Smooth muscle cell (in vitro differentiated cells): ENCODE results near the gene B4GALNT1. TPM values are rescaled to one million over a fixed set of nuclear protein-coding genes. Genes with fewer than 3 reads are reported as not detected.

Experiments
- DNase-seq: peaks from one replicate; lab custom pipeline; 2025; ENCODE audit not compliant: unreplicated experiment; lab: John Stamatoyannopoulos, UW
- H2AFZ ChIP-seq: fragments of 200-600 bp; sonication (generic); 2 replicates; pipeline ENCODE4 v1.6.0; 2016; ENCODE audit warnings: antibody characterized with exemption, low read depth, mild to moderate bottlenecking
- H3F3A ChIP-seq: fragments of 200-600 bp; sonication (generic); 2 replicates; pipeline ENCODE4 v1.6.0; 2017; ENCODE audit warnings: antibody characterized with exemption, low read depth
- H3K27ac ChIP-seq: fragments of 200-600 bp; sonication (generic); 2 replicates; pipeline ENCODE4 v1.5.1; 2016; ENCODE audit warnings: low read depth, mild to moderate bottlenecking
- H3K27me3 ChIP-seq: fragments of 200-600 bp; sonication (generic); 2 replicates; pipeline ENCODE4 v1.6.1; 2016; ENCODE audit warnings: low read depth, mild to moderate bottlenecking
- H3K36me3 ChIP-seq: fragments of 200-600 bp; sonication (generic); 2 replicates; pipeline ENCODE4 v1.5.1; 2016; ENCODE audit warnings: low read depth
- H3K4me1 ChIP-seq: fragments of 200-600 bp; sonication (generic); 2 replicates; pipeline ENCODE4 v1.5.1; 2016; ENCODE audit warnings: low read depth
- H3K4me2 ChIP-seq: fragments of 200-600 bp; sonication (generic); 2 replicates; pipeline ENCODE4 v1.6.0; 2016; ENCODE audit warnings: mild to moderate bottlenecking
- H3K4me3 ChIP-seq: fragments of 200-600 bp; sonication (generic); 2 replicates; pipeline ENCODE4 v1.5.1; 2016; ENCODE audit warnings: mild to moderate bottlenecking
- H3K79me2 ChIP-seq: fragments of 200-600 bp; sonication (generic); 2 replicates; pipeline ENCODE4 v1.6.0; 2016; ENCODE audit warnings: low read depth, mild to moderate bottlenecking
- H3K9ac ChIP-seq: fragments of 200-600 bp; sonication (generic); 2 replicates; pipeline ENCODE4 v1.6.0; 2016; ENCODE audit warnings: low read depth
- H3K9me3 ChIP-seq: fragments of 200-600 bp; sonication (generic); replicated peaks from 2 replicates; pipeline ENCODE4 v1.5.1; 2016; ENCODE audit warnings: low read depth
- H4K20me1 ChIP-seq: fragments of 200-600 bp; sonication (generic); 2 replicates; pipeline ENCODE4 v1.6.0; 2016; ENCODE audit warnings: low read depth
- WGBS: methylation state at CpG from one replicate; pipeline ENCODE4 v1.1.7; 2016; ENCODE audit warnings: low lambda C conversion rate; 5-methylcytosine and 5-hydroxymethylcytosine counted together
- polyA plus RNA-seq: library from polyadenylated mRNA; unstranded; fragments of >200 nt; fragmentation: Nextera tagmentation; extraction: Ambion mirVana; gene quantifications from 2 replicates; pipeline ENCODE4 v1.2.1, GENCODE V29; 2016
- total RNA-seq: library from RNA; depleted of rRNA; stranded (reverse); fragments of >200 nt; gene quantifications from 2 replicates; pipeline ENCODE4 v1.2.3, GENCODE V29; 2014
- TF ChIP-seq, protein P1 (sequence below): fragments of 200-600 bp; sonication (generic); IDR thresholded peaks from 2 replicates; pipeline ENCODE4 v1.5.1; 2017; ENCODE audit warnings: borderline replicate concordance, mild to moderate bottlenecking, antibody characterized with exemption; ENCODE audit not compliant: insufficient read depth, poor library complexity, severe bottlenecking

Gene B4GALNT1
- total and polyA plus RNA-seq, 2 experiments from 2014 or later = 1.8 to 5.6 TPM

DNA sequence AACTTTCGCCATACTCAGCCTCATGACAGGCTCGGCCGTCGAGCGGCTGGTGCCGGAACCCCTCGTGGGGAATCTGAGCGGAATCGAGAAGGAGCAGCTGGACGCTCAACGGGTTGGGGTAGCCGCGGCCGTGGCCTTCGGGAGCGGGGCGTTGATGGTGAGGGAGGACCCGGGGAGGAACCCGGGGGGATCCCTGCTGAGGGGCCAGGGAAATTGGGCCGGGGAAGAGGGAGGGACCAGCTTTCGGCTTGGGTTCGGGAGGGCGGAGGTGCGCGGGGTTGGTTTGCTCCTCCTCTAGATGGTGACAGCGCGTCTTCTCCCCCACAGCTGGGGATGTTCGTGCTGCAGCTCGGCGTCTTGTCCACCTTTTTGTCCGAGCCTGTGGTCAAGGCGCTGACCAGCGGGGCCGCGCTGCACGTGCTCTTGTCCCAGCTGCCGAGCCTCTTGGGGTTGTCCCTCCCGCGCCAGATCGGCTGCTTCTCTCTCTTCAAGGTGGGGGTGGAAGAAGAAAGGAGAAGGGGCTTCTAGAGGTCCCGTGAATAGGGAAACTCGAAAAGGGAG lies 12.0 kb downstream of the B4GALNT1 start:
- no peak overlapping the region for H3K9ac ChIP-seq
- H3K4me3 ChIP-seq = peak overlapping the region; percentile 55
- peaks cover 9% of the 10 kb centered on the region for H3F3A ChIP-seq
- H3K79me2 ChIP-seq = no peaks in the 10 kb centered on the region
- no peaks in the 10 kb centered on the region for H3K9me3 ChIP-seq
- peaks cover under 1% of the 10 kb centered on the region for H4K20me1 ChIP-seq
- no peak overlapping the region for H2AFZ ChIP-seq
- H3K36me3 ChIP-seq = no peaks in the 10 kb centered on the region
- DNase-seq = no peak
- TF ChIP-seq, protein P1, sequence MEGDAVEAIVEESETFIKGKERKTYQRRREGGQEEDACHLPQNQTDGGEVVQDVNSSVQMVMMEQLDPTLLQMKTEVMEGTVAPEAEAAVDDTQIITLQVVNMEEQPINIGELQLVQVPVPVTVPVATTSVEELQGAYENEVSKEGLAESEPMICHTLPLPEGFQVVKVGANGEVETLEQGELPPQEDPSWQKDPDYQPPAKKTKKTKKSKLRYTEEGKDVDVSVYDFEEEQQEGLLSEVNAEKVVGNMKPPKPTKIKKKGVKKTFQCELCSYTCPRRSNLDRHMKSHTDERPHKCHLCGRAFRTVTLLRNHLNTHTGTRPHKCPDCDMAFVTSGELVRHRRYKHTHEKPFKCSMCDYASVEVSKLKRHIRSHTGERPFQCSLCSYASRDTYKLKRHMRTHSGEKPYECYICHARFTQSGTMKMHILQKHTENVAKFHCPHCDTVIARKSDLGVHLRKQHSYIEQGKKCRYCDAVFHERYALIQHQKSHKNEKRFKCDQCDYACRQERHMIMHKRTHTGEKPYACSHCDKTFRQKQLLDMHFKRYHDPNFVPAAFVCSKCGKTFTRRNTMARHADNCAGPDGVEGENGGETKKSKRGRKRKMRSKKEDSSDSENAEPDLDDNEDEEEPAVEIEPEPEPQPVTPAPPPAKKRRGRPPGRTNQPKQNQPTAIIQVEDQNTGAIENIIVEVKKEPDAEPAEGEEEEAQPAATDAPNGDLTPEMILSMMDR = no peak
- H3K4me2 ChIP-seq = peak overlapping the region; percentile 98
- H3K27me3 ChIP-seq = peaks cover 85% of the 10 kb centered on the region
- 6% methylated on average over 42 of the region's 42 CpGs for WGBS
- H3K27ac ChIP-seq = no peak overlapping the region
- peaks cover 12% of the 10 kb centered on the region for H3K4me1 ChIP-seq

DNA sequence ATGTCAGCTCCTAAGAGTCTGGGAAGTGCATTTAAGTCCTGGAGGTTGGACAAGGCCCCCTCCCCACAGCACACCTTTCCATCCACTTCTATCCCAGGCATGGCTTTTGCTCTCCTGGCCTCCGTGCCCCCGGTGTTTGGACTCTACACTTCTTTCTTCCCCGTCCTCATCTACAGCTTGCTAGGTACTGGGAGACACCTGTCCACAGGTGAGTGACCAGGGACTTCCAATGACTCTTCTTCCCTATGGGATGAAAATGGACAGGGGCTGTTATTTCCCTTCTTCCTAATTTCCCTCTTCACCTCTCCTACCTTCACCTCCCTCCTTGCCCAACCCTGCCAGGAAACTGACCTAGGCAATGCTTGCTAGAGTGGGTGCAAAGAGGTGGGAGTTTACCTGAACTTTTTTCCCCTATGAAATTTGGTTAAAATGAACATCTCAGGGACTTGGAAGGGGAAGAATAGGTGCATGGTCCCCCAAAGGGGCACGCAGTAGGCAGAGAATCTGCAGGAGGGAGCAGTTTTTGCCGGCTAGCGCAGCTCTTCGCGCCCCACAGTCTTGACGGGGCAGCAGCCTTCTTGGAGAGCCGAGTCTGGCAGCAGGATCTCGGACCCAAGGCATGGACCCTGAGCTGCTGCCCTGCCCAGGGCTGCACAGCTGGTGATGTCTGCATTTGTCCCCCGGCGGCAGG lies 12.6 kb downstream of the B4GALNT1 start:
- H3K27me3 ChIP-seq = peaks cover 79% of the 10 kb centered on the region
- H3K9ac ChIP-seq = no peak overlapping the region
- H3K4me2 ChIP-seq = peak overlapping the region; percentile 98
- peaks cover 12% of the 10 kb centered on the region for H3K4me1 ChIP-seq
- peaks cover 9% of the 10 kb centered on the region for H3F3A ChIP-seq
- peaks cover 4% of the 10 kb centered on the region for H4K20me1 ChIP-seq
- H2AFZ ChIP-seq = no peak overlapping the region
- H3K36me3 ChIP-seq = no peaks in the 10 kb centered on the region
- WGBS = 16% methylated on average over 7 of the region's 13 CpGs
- DNase-seq = no peak
- TF ChIP-seq, protein P1 = no peak
- no peaks in the 10 kb centered on the region for H3K9me3 ChIP-seq
- no peak overlapping the region for H3K4me3 ChIP-seq
- H3K27ac ChIP-seq = no peak overlapping the region
- H3K79me2 ChIP-seq = no peaks in the 10 kb centered on the region

DNA sequence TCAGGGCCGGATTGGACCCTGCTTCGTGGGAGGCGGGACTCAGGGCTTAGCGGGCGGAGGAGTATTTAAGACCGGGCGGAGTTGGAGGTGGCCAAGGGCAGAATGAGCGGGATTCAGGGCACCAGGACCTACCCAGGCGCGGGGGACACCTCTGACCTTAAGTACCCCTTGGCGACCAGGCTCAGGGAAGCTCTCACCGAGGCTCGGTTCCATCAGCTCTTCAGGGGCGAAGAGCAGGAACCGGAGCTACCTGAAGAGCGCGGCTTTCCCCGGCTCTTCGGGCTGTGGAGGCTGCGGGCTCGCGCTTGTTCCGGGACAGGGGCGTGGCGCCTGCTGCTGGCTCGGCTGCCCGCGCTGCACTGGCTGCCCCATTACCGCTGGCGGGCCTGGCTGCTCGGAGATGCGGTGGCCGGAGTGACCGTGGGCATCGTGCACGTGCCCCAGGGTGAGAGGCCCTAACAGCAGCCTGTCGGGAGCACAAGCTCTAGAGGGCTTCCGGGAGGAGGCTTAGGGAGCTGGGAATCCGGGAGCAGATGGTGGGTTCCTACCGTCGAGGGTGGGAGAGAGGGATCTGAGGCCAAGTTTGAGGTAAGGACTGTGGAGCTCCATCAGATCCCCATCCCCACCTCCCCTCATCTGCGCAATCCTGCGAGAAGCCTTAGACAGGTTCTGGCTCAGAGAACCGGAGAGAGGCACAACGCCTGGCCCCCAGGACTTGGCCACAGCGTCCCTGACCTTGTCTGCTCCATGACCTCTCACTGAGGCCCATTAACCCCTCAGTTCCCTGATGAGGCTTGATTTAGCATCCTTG lies 13.4 kb downstream of the B4GALNT1 start:
- H3K27me3 ChIP-seq = peaks cover 71% of the 10 kb centered on the region
- no peak overlapping the region for H3K4me3 ChIP-seq
- H3F3A ChIP-seq = peaks cover 9% of the 10 kb centered on the region
- WGBS = 13% methylated on average over 46 of the region's 46 CpGs
- no peaks in the 10 kb centered on the region for H3K36me3 ChIP-seq
- no peaks in the 10 kb centered on the region for H3K79me2 ChIP-seq
- no peak for DNase-seq
- TF ChIP-seq, protein P1 = no peak
- H4K20me1 ChIP-seq = peaks cover 4% of the 10 kb centered on the region
- no peaks in the 10 kb centered on the region for H3K9me3 ChIP-seq
- H3K4me2 ChIP-seq = no peak overlapping the region
- peaks cover 12% of the 10 kb centered on the region for H3K4me1 ChIP-seq
- no peak overlapping the region for H3K9ac ChIP-seq
- no peak overlapping the region for H3K27ac ChIP-seq
- no peak overlapping the region for H2AFZ ChIP-seq
